Effector memory CD8-positive, alpha-beta T cell (primary cell): ENCODE measurements around the gene ALX3.
"Not testable (repeated sequence)": the region's sequence is repeated elsewhere in the genome, so short reads cannot be mapped to it uniquely, and the experiment has no call there.

Experiments
- ATAC-seq: fragments of 150-1000 bp; cut with Tn5 transposase; replicated peaks from 2 replicates; pipeline ENCODE4 v1.10.0; 2021; ENCODE audit warnings: mild to moderate bottlenecking, moderate library complexity
- DNase-seq, 3 experiments: peaks; one replicate each; pipeline ENCODE4 v3.0.0; 2021
- H3K27ac Mint-ChIP-seq, 2 donors: one replicate each; pipeline ENCODE4 v1.8.0; 2022; ENCODE audit warnings: mild to moderate bottlenecking in 2 of 2, mixed read lengths in 2 of 2, moderate library complexity in 2 of 2
- H3K27me3 Mint-ChIP-seq, 2 donors: one replicate each; pipeline ENCODE4 v1.8.0; 2022; ENCODE audit warnings: mixed read lengths in 2 of 2
- H3K36me3 Mint-ChIP-seq: one replicate; pipeline ENCODE4 v1.8.0; 2022; ENCODE audit warnings: mild to moderate bottlenecking, moderate library complexity, mixed read lengths; ENCODE audit not compliant: insufficient read depth
- H3K4me1 Mint-ChIP-seq, 2 donors: one replicate each; pipeline ENCODE4 v1.8.0; 2022; ENCODE audit warnings: low read depth in 2 of 2, mixed read lengths in 2 of 2
- H3K4me3 Mint-ChIP-seq, 2 donors: one replicate each; pipeline ENCODE4 v1.8.0; 2022; ENCODE audit warnings: mild to moderate bottlenecking in 2 of 2, mixed read lengths in 2 of 2, moderate library complexity in 2 of 2
- H3K9me3 Mint-ChIP-seq, 2 donors: one replicate each; pipeline ENCODE4 v1.8.0; 2022; ENCODE audit warnings: mixed read lengths in 2 of 2

The ALX3 gene

DNA sequence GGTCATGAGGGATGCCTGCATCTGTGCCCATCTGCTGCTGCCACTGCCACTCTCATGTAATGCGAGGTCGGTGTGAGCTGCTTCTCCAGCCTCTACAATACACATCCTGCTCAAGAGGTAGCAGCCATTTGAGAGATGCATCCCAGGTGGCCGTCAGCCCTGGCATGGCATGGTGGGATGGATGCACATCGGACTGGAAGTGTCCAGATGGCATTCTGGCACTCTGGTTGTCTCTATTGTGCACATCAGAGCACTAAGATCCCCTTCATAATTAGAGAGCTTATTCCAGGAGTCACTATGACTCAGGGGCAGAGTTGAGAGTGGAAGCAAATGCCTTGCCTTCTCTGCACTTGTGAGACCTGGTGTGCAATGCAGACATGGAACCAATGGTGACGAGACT is 32.2 kb downstream of the ALX3 start:
- Mint-ChIP-seq H3K4me3 (no peak overlapping the region), H3K4me1 (peaks cover 18% of the 10 kb centered on the region in 2 donors), H3K27me3 (no peaks in the 10 kb centered on the region), H3K27ac (peak overlapping the region in 1 of 2 donors; percentile 60), H3K36me3 (peaks cover 55% of the 10 kb centered on the region), H3K9me3 (no peaks in the 10 kb centered on the region)
- no peak for DNase-seq
- ATAC-seq = no peak

DNA sequence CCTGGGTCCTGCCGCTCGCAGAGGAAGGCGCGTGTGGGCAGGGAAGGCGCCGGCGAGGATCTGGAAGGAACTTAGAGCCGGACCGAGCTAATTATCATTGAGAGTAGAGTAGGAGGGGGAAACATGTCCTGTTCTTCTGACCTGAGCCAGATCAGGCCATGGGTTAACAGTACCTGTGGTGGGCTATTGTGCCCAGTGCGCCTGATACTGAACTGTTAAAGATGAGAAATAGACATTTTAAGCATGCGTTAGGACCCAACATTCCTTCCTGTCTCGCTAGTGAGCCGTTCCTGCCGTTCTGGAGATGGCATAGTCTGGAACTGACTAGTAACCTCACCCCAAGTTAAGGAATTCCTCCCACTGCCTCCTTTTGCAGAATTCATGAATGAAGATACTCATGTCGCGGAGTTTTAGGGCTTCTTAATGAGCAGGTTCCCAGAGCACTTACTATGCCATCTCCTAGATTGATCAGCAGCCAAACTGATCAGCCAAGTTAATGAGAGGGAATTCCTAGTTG is 35.2 kb downstream of the ALX3 start:
- H3K9me3 Mint-ChIP-seq = no peaks in the 10 kb centered on the region
- peak overlapping the region; percentile 80 to 89 for H3K27ac Mint-ChIP-seq
- H3K27me3 Mint-ChIP-seq = no peaks in the 10 kb centered on the region
- peaks cover 28 to 29% of the 10 kb centered on the region in 2 donors for H3K4me1 Mint-ChIP-seq
- peak overlapping the region; percentile 77 to 90 for H3K4me3 Mint-ChIP-seq
- ATAC-seq (no peak), DNase-seq (no peak)
- H3K36me3 Mint-ChIP-seq = peaks cover 34% of the 10 kb centered on the region

DNA sequence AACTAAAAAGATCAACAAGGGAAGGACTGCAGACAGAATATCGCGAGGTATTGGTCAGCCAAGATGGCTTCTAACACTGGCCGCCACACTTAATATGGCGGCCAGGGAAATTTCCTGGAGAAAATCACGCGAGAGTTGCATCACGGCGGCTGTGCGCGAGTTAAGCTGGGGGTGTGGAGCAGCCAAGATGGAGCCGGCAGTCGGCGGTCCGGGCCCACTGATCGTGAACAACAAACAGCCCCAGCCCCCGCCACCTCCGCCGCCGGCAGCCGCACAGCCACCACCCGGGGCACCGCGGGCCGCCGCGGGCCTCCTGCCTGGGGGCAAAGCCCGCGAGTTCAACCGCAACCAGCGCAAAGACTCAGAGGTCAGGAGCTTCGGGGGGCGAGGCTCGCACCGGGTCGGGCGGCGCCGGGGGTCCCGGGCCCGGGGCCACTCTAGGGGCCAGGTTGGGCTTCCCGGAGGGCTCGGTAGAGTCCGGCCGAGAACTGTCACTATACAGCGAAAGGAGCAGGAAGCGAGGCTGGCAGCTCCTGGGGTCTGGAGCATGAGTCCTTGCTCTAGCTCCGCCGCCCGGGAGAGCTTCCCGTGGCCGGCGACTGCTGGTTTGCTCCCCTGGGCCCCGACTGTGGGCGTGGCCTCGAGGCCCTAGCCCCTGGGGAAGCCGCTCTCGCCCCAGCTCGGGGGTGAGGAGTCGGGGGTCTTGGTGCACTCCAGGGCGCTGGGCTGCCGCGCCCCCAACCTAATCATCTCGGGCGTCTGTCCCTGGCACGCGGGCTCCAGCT is 35.8 kb downstream of the ALX3 start, which contains the start of gene STRIP1:
Gene STRIP1, plus strand, starts transcription at position 174 of the 785 bp plus-strand sequence. Its CDS starts 14 bp downstream, at position 188.
- H3K27ac Mint-ChIP-seq = peak within 1 kb of the TSS; percentile 80 to 89
- peak; percentile 94 for ATAC-seq
- H3K4me1 Mint-ChIP-seq = peaks cover 28 to 29% of the 10 kb centered on the region in 2 donors
- peak; percentile 90 to 92 (median 90) for DNase-seq
- peak within 1 kb of the TSS; percentile 77 to 90 for H3K4me3 Mint-ChIP-seq
- peaks cover 28% of the 10 kb centered on the region for H3K36me3 Mint-ChIP-seq
- H3K27me3 Mint-ChIP-seq = no peaks in the 10 kb centered on the region
- no peaks in the 10 kb centered on the region for H3K9me3 Mint-ChIP-seq

DNA sequence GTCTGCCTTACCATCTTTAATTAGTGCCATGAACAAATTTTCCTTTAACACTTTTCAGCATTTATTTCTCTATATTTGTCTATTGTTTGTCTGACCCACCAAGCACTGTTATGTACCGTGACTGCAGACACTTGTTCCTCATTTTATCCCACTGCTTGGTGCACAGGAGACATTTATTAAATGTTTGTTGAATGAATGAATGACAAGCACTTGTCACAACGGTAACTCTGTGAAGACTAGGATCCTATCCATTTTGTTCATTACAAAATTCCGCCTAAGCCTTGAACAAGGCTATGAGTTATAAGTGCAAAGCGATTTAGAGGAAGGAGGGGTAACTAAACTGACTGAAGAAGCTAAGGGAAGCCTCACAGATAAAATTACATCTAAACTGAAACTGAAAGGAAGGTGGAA is 36.4 kb downstream of the ALX3 start:
- H3K9me3 Mint-ChIP-seq = no peaks in the 10 kb centered on the region
- H3K27ac Mint-ChIP-seq = peak overlapping the region; percentile 80 to 89
- no peak for ATAC-seq
- H3K4me1 Mint-ChIP-seq = peaks cover 28 to 29% of the 10 kb centered on the region in 2 donors
- H3K36me3 Mint-ChIP-seq = peaks cover 22% of the 10 kb centered on the region
- peak overlapping the region; percentile 77 to 90 for H3K4me3 Mint-ChIP-seq
- DNase-seq = peak in 1 of 3 experiments; percentile 19
- no peaks in the 10 kb centered on the region for H3K27me3 Mint-ChIP-seq

DNA sequence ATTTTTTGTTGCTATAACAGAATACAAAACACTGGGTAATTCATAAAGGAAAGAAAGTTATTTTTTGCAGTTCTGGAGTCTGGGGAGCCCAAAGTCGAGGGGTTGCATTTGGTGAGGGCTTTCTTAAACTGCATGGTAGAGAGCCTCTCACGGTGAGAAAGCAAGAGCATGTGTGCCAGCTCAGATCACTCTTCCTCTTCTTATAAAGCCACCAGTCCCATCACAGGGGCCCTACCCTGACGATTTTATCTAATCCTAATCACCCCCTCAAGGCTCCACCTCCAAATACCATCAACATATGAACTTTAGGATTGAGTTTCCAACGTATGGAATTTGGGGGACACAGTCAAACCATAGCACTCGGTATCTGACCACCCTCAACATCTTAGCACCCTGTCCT is 37.1 kb downstream of the ALX3 start:
- Mint-ChIP-seq H3K9me3 (no peaks in the 10 kb centered on the region), H3K36me3 (peaks cover 17% of the 10 kb centered on the region), H3K4me1 (peaks cover 28 to 29% of the 10 kb centered on the region in 2 donors), H3K27me3 (no peaks in the 10 kb centered on the region), H3K27ac (peak overlapping the region; percentile 80 to 89), H3K4me3 (peak overlapping the region; percentile 77 to 90)
- ATAC-seq (no peak), DNase-seq (no peak)

DNA sequence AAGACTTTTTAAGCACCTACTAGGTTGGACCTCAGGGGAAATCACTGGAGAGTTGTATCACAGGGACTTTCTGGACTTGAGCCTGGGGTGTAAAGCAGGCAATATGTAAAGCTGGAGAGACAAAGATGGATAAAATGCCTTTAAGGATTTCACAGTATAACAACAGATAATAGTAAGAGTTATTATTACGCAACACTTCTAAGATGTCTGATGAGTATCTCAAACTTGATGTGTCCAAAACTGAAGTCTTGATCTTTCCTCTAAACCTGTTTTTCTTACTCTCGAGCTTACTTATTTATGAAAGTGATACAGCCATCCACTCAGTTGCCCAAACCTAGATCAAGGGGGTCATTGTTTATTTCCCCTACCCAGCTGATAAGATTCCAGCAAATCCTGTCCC is 38.1 kb downstream of the ALX3 start:
- peaks cover 12% of the 10 kb centered on the region for H3K36me3 Mint-ChIP-seq
- no peaks in the 10 kb centered on the region for H3K9me3 Mint-ChIP-seq
- peak overlapping the region in 1 of 2 donors; percentile 96 for H3K27ac Mint-ChIP-seq
- ATAC-seq (no peak), DNase-seq (no peak)
- H3K4me1 Mint-ChIP-seq = peaks cover 28 to 29% of the 10 kb centered on the region in 2 donors
- H3K27me3 Mint-ChIP-seq = no peaks in the 10 kb centered on the region
- H3K4me3 Mint-ChIP-seq = peak overlapping the region; percentile 25 to 41

DNA sequence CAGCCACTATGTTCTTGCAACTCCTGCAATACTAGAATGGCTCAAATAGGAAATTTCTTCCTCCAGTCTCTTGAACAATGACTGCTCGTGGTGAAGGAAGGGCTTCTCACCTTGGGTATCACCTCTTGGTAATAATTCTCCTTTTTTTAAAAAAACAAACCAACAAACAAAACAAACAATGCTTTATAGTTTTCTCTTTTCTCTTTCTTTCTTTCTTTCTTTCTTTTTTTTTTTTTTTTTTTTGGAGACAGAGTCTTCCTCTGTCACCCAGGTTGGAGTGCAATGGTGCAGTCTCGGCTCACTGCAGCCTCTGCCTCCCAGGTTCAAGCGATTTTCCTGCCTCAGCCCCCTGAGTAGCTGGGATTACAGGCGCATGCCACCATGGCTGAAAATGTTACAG is 39.8 kb downstream of the ALX3 start:
- not testable (repeated sequence) for ATAC-seq, DNase-seq, H3K9me3 Mint-ChIP-seq, H3K27me3 Mint-ChIP-seq
- Mint-ChIP-seq H3K4me3 (peak overlapping the region; percentile 92 to 96), H3K27ac (peak overlapping the region; percentile 96), H3K36me3 (peaks cover 12% of the 10 kb centered on the region), H3K4me1 (peaks cover 24 to 29% of the 10 kb centered on the region in 2 donors)

DNA sequence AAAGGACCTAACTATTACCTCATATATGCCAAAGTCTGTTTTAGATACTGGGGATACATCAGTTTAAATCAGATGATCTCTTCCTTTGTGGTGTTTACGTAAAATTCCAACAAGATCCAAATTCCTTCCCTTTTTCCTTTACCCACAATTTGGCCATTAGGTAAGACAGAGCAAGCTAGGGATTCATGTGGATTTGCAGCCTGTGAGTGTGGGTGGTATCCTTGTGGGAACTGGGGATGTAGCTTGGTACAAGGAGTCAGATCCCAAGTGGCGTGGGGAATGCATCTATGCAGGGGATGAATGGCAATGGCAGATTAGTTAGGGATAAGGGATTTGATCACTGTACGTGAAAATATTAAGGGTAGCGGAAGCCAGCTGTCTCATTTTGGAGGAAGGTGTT is 45.9 kb downstream of the ALX3 start:
- no peaks in the 10 kb centered on the region for H3K27me3 Mint-ChIP-seq
- ATAC-seq (no peak), DNase-seq (no peak)
- H3K4me3 Mint-ChIP-seq = no peak overlapping the region
- no peaks in the 10 kb centered on the region for H3K4me1 Mint-ChIP-seq
- H3K27ac Mint-ChIP-seq = no peak overlapping the region
- peaks cover 19% of the 10 kb centered on the region for H3K36me3 Mint-ChIP-seq
- no peaks in the 10 kb centered on the region for H3K9me3 Mint-ChIP-seq

DNA sequence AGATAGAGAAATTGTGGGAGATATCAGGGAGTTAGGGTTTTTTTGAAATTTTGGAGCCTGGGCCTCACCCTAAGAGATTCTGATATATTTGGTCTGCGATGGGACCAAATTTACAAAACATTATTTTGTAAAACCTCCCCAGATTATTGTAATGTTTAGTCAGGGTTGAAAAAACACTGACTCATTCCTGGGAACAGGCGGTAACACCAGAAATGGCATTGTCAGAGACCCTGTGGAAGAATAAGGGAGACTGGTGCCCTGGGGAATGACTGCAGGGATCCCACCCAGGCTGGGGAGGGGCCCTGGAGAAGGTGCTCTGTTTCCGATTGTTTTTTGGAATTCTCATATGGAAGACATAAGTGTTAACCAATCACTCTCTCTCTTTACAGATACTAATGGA is 49.2 kb downstream of the ALX3 start:
- ATAC-seq = no peak
- no peaks in the 10 kb centered on the region for H3K27me3 Mint-ChIP-seq
- no peak for DNase-seq
- H3K36me3 Mint-ChIP-seq = peaks cover 47% of the 10 kb centered on the region
- no peak overlapping the region for H3K27ac Mint-ChIP-seq
- H3K9me3 Mint-ChIP-seq = no peaks in the 10 kb centered on the region
- H3K4me3 Mint-ChIP-seq = no peak overlapping the region
- H3K4me1 Mint-ChIP-seq = no peaks in the 10 kb centered on the region

DNA sequence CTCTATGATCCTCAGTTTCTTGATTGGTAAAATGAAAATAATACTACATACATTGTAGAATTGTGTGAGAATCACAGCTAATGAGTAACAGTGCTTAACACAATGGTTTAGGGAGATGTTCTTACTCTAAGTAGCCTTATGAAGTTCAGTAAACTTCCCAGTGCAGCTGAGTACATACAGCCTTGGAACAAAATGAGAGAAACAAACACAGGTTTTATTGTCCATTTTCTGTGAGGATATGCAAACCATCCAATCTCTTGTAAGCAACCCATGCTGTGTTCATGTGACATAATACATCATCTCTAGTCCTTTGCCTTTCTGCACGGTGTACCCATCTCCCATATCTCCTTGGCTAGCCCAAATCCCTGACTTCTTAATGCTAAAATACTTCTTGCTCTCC is 50.7 kb downstream of the ALX3 start:
- no peak overlapping the region for H3K27ac Mint-ChIP-seq
- ATAC-seq (no peak), DNase-seq (no peak)
- no peaks in the 10 kb centered on the region for H3K4me1 Mint-ChIP-seq
- no peaks in the 10 kb centered on the region for H3K9me3 Mint-ChIP-seq
- no peak overlapping the region for H3K4me3 Mint-ChIP-seq
- H3K36me3 Mint-ChIP-seq = peaks cover 62% of the 10 kb centered on the region
- no peaks in the 10 kb centered on the region for H3K27me3 Mint-ChIP-seq

DNA sequence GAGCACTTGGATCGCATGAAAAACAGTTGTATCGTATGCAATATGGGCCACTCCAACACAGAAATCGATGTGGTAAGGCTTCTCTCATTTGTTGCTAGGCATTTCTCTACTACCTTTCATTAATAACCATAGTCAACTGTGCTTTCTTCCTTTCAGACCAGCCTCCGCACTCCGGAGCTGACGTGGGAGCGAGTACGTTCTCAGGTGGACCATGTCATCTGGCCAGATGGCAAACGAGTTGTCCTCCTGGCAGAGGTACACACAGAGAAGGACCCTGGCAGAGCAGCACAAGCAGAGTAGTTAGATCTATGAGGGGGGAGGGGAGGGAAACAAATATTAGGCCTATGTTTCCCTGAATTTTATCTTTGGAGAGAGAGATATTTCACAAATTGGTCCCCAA is 52.1 kb downstream of the ALX3 start:
- H3K36me3 Mint-ChIP-seq = peaks cover 70% of the 10 kb centered on the region
- ATAC-seq (no peak), DNase-seq (no peak)
- no peaks in the 10 kb centered on the region for H3K27me3 Mint-ChIP-seq
- H3K27ac Mint-ChIP-seq = no peak overlapping the region
- no peaks in the 10 kb centered on the region for H3K4me1 Mint-ChIP-seq
- H3K9me3 Mint-ChIP-seq = no peaks in the 10 kb centered on the region
- H3K4me3 Mint-ChIP-seq = no peak overlapping the region

DNA sequence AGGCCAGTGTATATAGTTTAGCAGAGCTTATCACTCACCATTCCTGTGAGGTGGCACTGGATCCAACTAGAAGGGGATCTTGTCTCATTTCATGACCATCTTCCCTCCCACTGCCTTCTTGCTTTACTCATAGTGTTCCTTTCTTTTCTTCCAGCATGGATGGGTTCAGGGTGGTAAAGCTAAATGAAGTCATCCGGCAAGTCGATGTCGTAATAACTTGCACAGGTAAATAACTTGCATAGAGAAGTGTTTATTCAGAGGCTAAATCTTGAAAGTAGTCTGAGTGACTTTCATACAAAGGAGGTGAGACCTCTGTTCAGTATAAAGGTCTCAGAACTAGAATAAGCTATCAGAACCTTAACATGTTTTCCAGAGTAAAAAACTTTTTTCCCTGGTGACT is 52.7 kb downstream of the ALX3 start:
- H3K27ac Mint-ChIP-seq = no peak overlapping the region
- H3K4me3 Mint-ChIP-seq = no peak overlapping the region
- H3K4me1 Mint-ChIP-seq = no peaks in the 10 kb centered on the region
- DNase-seq = no peak
- no peak for ATAC-seq
- peaks cover 76% of the 10 kb centered on the region for H3K36me3 Mint-ChIP-seq
- no peaks in the 10 kb centered on the region for H3K9me3 Mint-ChIP-seq
- no peaks in the 10 kb centered on the region for H3K27me3 Mint-ChIP-seq

DNA sequence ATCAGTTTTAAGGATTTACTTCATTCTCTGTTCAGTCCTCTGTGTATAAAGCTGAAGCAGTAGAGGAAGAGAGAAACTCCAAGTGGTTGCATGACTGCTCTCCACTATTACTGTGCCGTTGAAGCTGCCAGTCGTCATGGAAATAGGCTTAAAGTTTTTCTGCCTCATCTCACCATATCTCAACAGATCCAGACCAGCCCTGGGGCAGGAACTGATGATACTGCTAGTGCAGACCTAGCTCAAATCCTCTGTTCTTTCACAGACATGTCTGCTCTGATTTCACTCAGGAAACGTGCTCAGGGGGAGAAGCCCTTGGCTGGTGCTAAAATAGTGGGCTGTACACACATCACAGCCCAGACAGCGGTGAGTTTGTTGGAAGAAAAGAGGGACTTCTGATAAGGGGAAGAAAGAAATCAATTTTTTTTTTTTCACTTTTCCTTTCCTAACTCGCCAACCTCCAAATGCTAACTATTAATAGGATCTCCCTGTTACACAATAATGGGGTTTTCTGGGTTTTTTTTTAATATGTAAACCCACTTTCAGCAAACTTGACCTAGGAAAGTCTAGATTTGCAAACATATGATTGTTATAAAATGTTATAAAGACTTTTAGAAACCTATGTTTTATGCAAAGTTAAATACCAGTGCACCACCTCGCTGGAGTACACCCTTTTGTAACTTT is 58.2 kb downstream of the ALX3 start:
- Mint-ChIP-seq H3K27ac (peak overlapping the region in 1 of 2 donors; percentile 61), H3K36me3 (peaks cover 69% of the 10 kb centered on the region)

More for the DNA sequence above, 58.2 kb downstream of the ALX3 start:
- H3K27me3 Mint-ChIP-seq = no peaks in the 10 kb centered on the region
- H3K9me3 Mint-ChIP-seq = no peaks in the 10 kb centered on the region
- ATAC-seq (peak; percentile 49), DNase-seq (no peak)
- H3K4me3 Mint-ChIP-seq = no peak overlapping the region
- peaks cover 4 to 6% of the 10 kb centered on the region in 2 donors for H3K4me1 Mint-ChIP-seq
